Left renal pelvis (tissue), 4 donors: Measurements from ENCODE around the gene SLC25A44. TPM values are rescaled to one million over a fixed set of nuclear protein-coding genes. Genes with fewer than 3 reads are reported as not detected.

Experiments used
- DNase-seq, 4 donors: peaks; one replicate each; pipeline ENCODE4 v3.0.0-alpha.2; 2013; ENCODE audit warnings: low read depth in 4 of 4, low spot score in 3 of 4
- polyA plus RNA-seq, 4 donors: library from polyadenylated mRNA; unstranded; fragments of 120-200 nt; gene quantifications; one replicate each; pipeline ENCODE4 v1.2.1, GENCODE V29; 2013; ENCODE audit not compliant: insufficient read length in 4 of 4

SLC25A44 gene
- polyA plus RNA-seq, 4 donors = 16.6 to 30.5 (median 27.7) TPM

GRCh38 chr1:156260896-156261295 lies 67.0 kb downstream of the SLC25A44 start:
- DNase-seq = no peak

Other genes starting within 250 kb of the SLC25A44 start
- 10 to 100 TPM; 77.1 to 88.9 (median 82.7) TPM for gene ARHGEF2, start 215.6 kb upstream of the SLC25A44 start, polyA plus RNA-seq
- gene SSR2, start 173.2 kb upstream of the SLC25A44 start, polyA plus RNA-seq = 100 to 1,000 TPM; 353 to 473 (median 417) TPM
- gene UBQLN4, start 140.3 kb upstream of the SLC25A44 start, polyA plus RNA-seq = 10 to 100 TPM; 38.3 to 61.2 (median 51.5) TPM
- 10 to 100 TPM; 35.2 to 69.7 (median 51.8) TPM for gene LAMTOR2, start 139.3 kb upstream of the SLC25A44 start, polyA plus RNA-seq
- 10 to 100 TPM in 3 of 4 donors, 1 to 10 TPM in 1; 1.7 to 66.2 (median 52.7) TPM for gene RAB25, start 132.9 kb upstream of the SLC25A44 start, polyA plus RNA-seq
- 10 to 100 TPM; 40.9 to 46.9 (median 45.0) TPM for gene MEX3A, start 111.6 kb upstream of the SLC25A44 start, polyA plus RNA-seq
- gene LMNA, start 79.4 kb upstream of the SLC25A44 start, polyA plus RNA-seq = 100 to 1,000 TPM in 2 of 4 donors, 10 to 100 TPM in 2; 94.5 to 161 (median 104) TPM
- 10 to 100 TPM in 3 of 4 donors, 1 to 10 TPM in 1; 2.5 to 26.8 (median 22.4) TPM for gene SEMA4A, start 40.5 kb upstream of the SLC25A44 start, polyA plus RNA-seq
- 100 to 1,000 TPM in 1 of 4 donors, 10 to 100 TPM in 3; 48.8 to 110 (median 80.0) TPM for gene PMF1, start 18.9 kb downstream of the SLC25A44 start, polyA plus RNA-seq
- gene BGLAP, start 48.1 kb downstream of the SLC25A44 start, polyA plus RNA-seq = 1 to 10 TPM; 1.3 to 7.4 (median 1.9) TPM
- gene PAQR6, start 54.0 kb downstream of the SLC25A44 start, polyA plus RNA-seq = 1 to 10 TPM; 2.4 to 6.8 (median 4.0) TPM
- gene SMG5, start 88.7 kb downstream of the SLC25A44 start, polyA plus RNA-seq = 10 to 100 TPM; 34.1 to 70.1 (median 56.0) TPM
- 1 to 10 TPM; 4.1 to 9.2 (median 6.1) TPM for gene TMEM79, start 90.2 kb downstream of the SLC25A44 start, polyA plus RNA-seq
- gene GLMP, start 101.6 kb downstream of the SLC25A44 start, polyA plus RNA-seq = 10 to 100 TPM; 53.7 to 66.3 (median 63.0) TPM
- gene VHLL, start 105.2 kb downstream of the SLC25A44 start, polyA plus RNA-seq = not detected
- 100 to 1,000 TPM; 211 to 364 (median 337) TPM for gene CCT3, start 144.2 kb downstream of the SLC25A44 start, polyA plus RNA-seq
- 1 to 10 TPM in 2 of 4 donors, under 1 TPM in 2; 0.23 to 2.2 (median 0.67) TPM for gene TSACC, start 144.4 kb downstream of the SLC25A44 start, polyA plus RNA-seq
- gene RHBG, start 175.1 kb downstream of the SLC25A44 start, polyA plus RNA-seq = 10 to 100 TPM in 3 of 4 donors, under 1 TPM in 1; 0.26 to 26.3 (median 10.4) TPM